ENCODE results near the gene PACSIN3. TPM values are rescaled to one million over a fixed set of nuclear protein-coding genes. Genes with fewer than 3 reads are reported as not detected.

PACSIN3 gene
- total RNA-seq, 1 experiment from 2014 or later = 32.0 TPM

- intact Hi-C loops (cut with micrococcal nuclease; ENCODE audit: unreplicated experiment) = no loop called here
- CTCF ChIA-PET = no interaction called here
- TF ChIP-seq, protein P1, sequence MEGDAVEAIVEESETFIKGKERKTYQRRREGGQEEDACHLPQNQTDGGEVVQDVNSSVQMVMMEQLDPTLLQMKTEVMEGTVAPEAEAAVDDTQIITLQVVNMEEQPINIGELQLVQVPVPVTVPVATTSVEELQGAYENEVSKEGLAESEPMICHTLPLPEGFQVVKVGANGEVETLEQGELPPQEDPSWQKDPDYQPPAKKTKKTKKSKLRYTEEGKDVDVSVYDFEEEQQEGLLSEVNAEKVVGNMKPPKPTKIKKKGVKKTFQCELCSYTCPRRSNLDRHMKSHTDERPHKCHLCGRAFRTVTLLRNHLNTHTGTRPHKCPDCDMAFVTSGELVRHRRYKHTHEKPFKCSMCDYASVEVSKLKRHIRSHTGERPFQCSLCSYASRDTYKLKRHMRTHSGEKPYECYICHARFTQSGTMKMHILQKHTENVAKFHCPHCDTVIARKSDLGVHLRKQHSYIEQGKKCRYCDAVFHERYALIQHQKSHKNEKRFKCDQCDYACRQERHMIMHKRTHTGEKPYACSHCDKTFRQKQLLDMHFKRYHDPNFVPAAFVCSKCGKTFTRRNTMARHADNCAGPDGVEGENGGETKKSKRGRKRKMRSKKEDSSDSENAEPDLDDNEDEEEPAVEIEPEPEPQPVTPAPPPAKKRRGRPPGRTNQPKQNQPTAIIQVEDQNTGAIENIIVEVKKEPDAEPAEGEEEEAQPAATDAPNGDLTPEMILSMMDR (conservative IDR thresholded peaks at IDR 0.05; ENCODE audit: low read depth, low read length) = no peak
- no peak for TF ChIP-seq EZH2 (IDR thresholded peaks at IDR 0.05; ENCODE audit: borderline replicate concordance, low read depth, low read length, poor library complexity, severe bottlenecking)
- POLR2A ChIA-PET (ENCODE audit: low non-redundant PET) = interaction anchor here (0.7 kb wide), 1 partner anchor 32 kb away, joined by 3 read pairs; no protein-coding TSS in a partner anchor
- DNase-seq (ENCODE audit: low spot score) = no peak
- BruUV-seq (replicated peaks) = no TSS peak
- H3K27me3 ChIP-seq (replicated peaks; ENCODE audit: insufficient read depth, low read depth, low read length, poor library complexity) = no peaks in the 10 kb centered on the region
- H3K4me3 ChIP-seq (ENCODE audit: low read depth, low read length, poor library complexity, severe bottlenecking) = no peak overlapping the region
- no peaks in the 10 kb centered on the region for H3K9me3 ChIP-seq (ENCODE audit: low read depth, low read length, poor library complexity, severe bottlenecking)
- peaks cover 23% of the 10 kb centered on the region for H3K4me1 ChIP-seq (ENCODE audit: insufficient read depth, low read length, poor library complexity, severe bottlenecking)
- H3K36me3 ChIP-seq (ENCODE audit: insufficient read depth, low read length, poor library complexity, severe bottlenecking) = peaks cover 13% of the 10 kb centered on the region
- no peak overlapping the region for H3K27ac ChIP-seq (ENCODE audit: low read depth, low read length, poor library complexity, severe bottlenecking)
Measured at GRCh38 chr11:47182380-47182779, 3.9 kb downstream of the PACSIN3 start.

DNA sequence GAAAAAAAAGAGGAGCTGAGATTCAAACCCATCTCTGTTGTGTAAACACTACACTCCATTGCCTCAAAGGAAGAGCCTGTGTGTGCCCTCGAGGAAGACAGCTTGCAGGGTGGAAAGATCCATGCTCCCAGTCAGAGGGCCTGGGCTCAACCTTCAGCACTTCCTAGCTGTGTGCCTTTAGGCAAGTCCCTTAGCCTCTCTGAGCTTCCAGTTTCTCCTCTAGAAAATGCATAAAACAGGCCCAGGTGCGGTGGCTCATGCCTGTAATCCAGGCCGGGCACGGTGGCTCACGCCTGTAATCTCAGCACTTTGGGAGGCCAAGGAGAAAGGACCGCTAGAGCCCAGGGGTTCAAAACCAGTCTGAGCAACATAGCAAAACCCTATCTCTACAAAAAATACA lies 5.0 kb downstream of the PACSIN3 start:
- H3K27me3 ChIP-seq (replicated peaks; ENCODE audit: insufficient read depth, low read depth, low read length, poor library complexity) = no peaks in the 10 kb centered on the region
- CTCF ChIA-PET = interaction anchor here (0.6 kb wide), 1 partner anchor 15 kb away, joined by 3 read pairs; no protein-coding TSS in a partner anchor
- POLR2A ChIA-PET (ENCODE audit: low non-redundant PET) = no interaction called here

GRCh38 chr11:47180006-47180787 lies 6.0 kb downstream of the PACSIN3 start:
- no TSS peak for BruUV-seq (replicated peaks)
- intact Hi-C loops (cut with micrococcal nuclease; ENCODE audit: unreplicated experiment) = no loop called here
- Histone ChIP-seq H3K36me3 (ENCODE audit: insufficient read depth, low read length, poor library complexity, severe bottlenecking) (peaks cover 19% of the 10 kb centered on the region), H3K9me3 (ENCODE audit: low read depth, low read length, poor library complexity, severe bottlenecking) (no peaks in the 10 kb centered on the region), H3K4me1 (ENCODE audit: insufficient read depth, low read length, poor library complexity, severe bottlenecking) (peaks cover 15% of the 10 kb centered on the region), H3K4me3 (ENCODE audit: low read depth, low read length, poor library complexity, severe bottlenecking) (no peak overlapping the region), H3K27me3 (replicated peaks; ENCODE audit: insufficient read depth, low read depth, low read length, poor library complexity) (no peaks in the 10 kb centered on the region), H3K27ac (ENCODE audit: low read depth, low read length, poor library complexity, severe bottlenecking) (no peak overlapping the region)
- ChIA-PET POLR2A (ENCODE audit: low non-redundant PET) (interaction anchor here (0.5 kb wide), 1 partner anchor 938 kb away, joined by 5 read pairs; no protein-coding TSS in a partner anchor), CTCF (interaction anchor here (0.5 to 1.2 kb wide), 8 partner anchors 8 to 174 kb away, joined by 3 to 9 read pairs (median 4); no protein-coding TSS in a partner anchor)
- no peak for DNase-seq (ENCODE audit: low spot score)
- TF ChIP-seq, protein P1 (conservative IDR thresholded peaks at IDR 0.05; ENCODE audit: low read depth, low read length) = no peak
- TF ChIP-seq EZH2 (IDR thresholded peaks at IDR 0.05; ENCODE audit: borderline replicate concordance, low read depth, low read length, poor library complexity, severe bottlenecking) = no peak

More for the DNA sequence above, 5.0 kb downstream of the PACSIN3 start:
- H3K36me3 ChIP-seq (ENCODE audit: insufficient read depth, low read length, poor library complexity, severe bottlenecking) = peaks cover 13% of the 10 kb centered on the region
- H3K4me3 ChIP-seq (ENCODE audit: low read depth, low read length, poor library complexity, severe bottlenecking) = no peak overlapping the region
- BruUV-seq (replicated peaks) = no TSS peak
- no peak overlapping the region for H3K27ac ChIP-seq (ENCODE audit: low read depth, low read length, poor library complexity, severe bottlenecking)
- H3K4me1 ChIP-seq (ENCODE audit: insufficient read depth, low read length, poor library complexity, severe bottlenecking) = peaks cover 12% of the 10 kb centered on the region
- H3K9me3 ChIP-seq (ENCODE audit: low read depth, low read length, poor library complexity, severe bottlenecking) = no peaks in the 10 kb centered on the region
- DNase-seq (ENCODE audit: low spot score) = no peak
- intact Hi-C loops (cut with micrococcal nuclease; ENCODE audit: unreplicated experiment) = no loop called here
- TF ChIP-seq, protein P1 (conservative IDR thresholded peaks at IDR 0.05; ENCODE audit: low read depth, low read length) = no peak
- no peak for TF ChIP-seq EZH2 (IDR thresholded peaks at IDR 0.05; ENCODE audit: borderline replicate concordance, low read depth, low read length, poor library complexity, severe bottlenecking)

Measured in A673 (cell line).